HepG2 (cell line): Measurements from ENCODE around the gene RNF123. TPM values are rescaled to one million over a fixed set of nuclear protein-coding genes. Genes with fewer than 3 reads are reported as not detected.

ENCODE experiments used
- GABPA ChIP-seq, 2 experiments: IDR thresholded peaks; 2 replicates each; pipeline ENCODE4 v1.6.1; 2011 to 2016; ENCODE audit warnings: low read depth in 2 of 2, low read length in 1 of 2, missing biosample characterization in 1 of 2, missing genetic modification characterization in 1 of 2
- IKZF4 ChIP-seq: sonication (generic); formaldehyde crosslinking; IDR thresholded peaks from 2 replicates; pipeline ENCODE4 v1.5.1; 2020; ENCODE audit warnings: borderline replicate concordance, mild to moderate bottlenecking, low read depth, missing genetic modification reagents; ENCODE audit errors: not compliant biosample characterization
- RBM39 ChIP-seq: fragments of 200-400 bp; formaldehyde crosslinking; IDR thresholded peaks from one replicate; pipeline ENCODE4 v1.6.1; 2018; ENCODE audit warnings: antibody characterized with exemption, mild to moderate bottlenecking, low read depth, low read length; ENCODE audit not compliant: poor library complexity, severe bottlenecking
- ZNF143 ChIP-seq: sonication (generic); formaldehyde crosslinking; IDR thresholded peaks from 2 replicates; pipeline ENCODE4 v1.4.0; 2020; ENCODE audit warnings: missing genetic modification reagents
- ZNF598 ChIP-seq: sonication (generic); formaldehyde crosslinking; IDR thresholded peaks from 2 replicates; pipeline ENCODE4 v1.5.1; 2020; ENCODE audit warnings: mild to moderate bottlenecking, missing genetic modification reagents, borderline replicate concordance
- polyA plus RNA-seq, 8 experiments: library from polyadenylated mRNA; depleted of rRNA in 3 of 8; stranded (reverse) in 7 of 8; unstranded in 1 of 8; fragments of >200 nt; fragmentation: Illumina TruSeq in 4 of 8; extraction: Trizol in 4 of 8; gene quantifications; 2 replicates each; pipeline versions ENCODE4 v1.2.1 to v1.2.3, GENCODE V29; 2011 to 2016; ENCODE audit warnings: low read depth in 4 of 8, missing spikeins in 1 of 8, mixed read lengths in 1 of 8; ENCODE audit not compliant: insufficient read depth in 1 of 8
- total RNA-seq, 5 experiments: library from RNA; depleted of rRNA; stranded (reverse); fragments of >200 nt; fragmentation: Illumina TruSeq; extraction: Trizol; gene quantifications; 2 replicates each; pipeline ENCODE4 v1.2.3, GENCODE V29; 2016; ENCODE audit warnings: low read depth in 1 of 5
- TF ChIP-seq, protein P1 (sequence below), 2 experiments: fragments of 450-650 bp in 1 of 2; sonication (generic) in 1 of 2; formaldehyde crosslinking in 1 of 2; IDR thresholded peaks; 2 replicates each; pipeline versions ENCODE4 v1.6.1 to v1.8.0; 2016 to 2022; ENCODE audit warnings: antibody characterized with exemption in 1 of 2, mild to moderate bottlenecking in 1 of 2, missing genetic modification reagents in 1 of 2

Gene RNF123
- total and polyA plus RNA-seq, 2 of the 13 experiments (the other 11 are each of a cell fraction or from before 2014, with no cell fraction given), result 29.9 to 82.2 TPM

DNA sequence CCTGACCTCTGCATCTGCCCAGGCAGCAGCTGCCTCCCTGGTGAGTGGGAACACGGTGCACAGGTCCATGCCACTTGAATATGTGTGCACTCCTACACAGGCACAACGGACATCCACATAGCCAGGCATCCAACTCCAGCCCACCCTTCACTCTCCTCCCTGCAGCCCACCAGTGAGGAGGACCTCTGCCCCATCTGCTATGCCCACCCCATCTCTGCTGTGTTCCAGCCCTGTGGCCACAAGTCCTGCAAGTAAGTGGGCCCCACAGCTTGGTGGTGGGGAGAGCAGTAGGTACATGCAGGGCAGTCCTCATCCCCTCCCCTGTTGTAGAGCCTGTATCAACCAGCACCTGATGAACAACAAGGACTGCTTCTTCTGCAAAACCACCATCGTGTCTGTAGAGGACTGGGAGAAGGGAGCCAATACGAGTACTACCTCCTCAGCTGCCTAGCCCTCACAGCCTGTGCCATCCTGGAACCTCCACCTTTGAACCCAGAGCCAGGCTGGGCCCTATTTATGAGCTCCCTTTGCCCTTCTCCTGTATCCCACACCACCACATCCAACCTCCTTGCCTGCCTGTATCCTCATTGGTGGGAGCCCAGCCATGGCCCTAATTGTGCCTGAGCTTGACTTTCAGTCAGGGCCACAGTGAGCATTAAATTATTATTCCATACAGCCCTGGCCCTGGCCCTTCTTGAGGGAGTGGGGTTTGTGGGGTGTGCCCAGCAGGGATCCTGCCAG lies 31.7 kb downstream of the RNF123 start (continued):
- TF ChIP-seq, protein P1, sequence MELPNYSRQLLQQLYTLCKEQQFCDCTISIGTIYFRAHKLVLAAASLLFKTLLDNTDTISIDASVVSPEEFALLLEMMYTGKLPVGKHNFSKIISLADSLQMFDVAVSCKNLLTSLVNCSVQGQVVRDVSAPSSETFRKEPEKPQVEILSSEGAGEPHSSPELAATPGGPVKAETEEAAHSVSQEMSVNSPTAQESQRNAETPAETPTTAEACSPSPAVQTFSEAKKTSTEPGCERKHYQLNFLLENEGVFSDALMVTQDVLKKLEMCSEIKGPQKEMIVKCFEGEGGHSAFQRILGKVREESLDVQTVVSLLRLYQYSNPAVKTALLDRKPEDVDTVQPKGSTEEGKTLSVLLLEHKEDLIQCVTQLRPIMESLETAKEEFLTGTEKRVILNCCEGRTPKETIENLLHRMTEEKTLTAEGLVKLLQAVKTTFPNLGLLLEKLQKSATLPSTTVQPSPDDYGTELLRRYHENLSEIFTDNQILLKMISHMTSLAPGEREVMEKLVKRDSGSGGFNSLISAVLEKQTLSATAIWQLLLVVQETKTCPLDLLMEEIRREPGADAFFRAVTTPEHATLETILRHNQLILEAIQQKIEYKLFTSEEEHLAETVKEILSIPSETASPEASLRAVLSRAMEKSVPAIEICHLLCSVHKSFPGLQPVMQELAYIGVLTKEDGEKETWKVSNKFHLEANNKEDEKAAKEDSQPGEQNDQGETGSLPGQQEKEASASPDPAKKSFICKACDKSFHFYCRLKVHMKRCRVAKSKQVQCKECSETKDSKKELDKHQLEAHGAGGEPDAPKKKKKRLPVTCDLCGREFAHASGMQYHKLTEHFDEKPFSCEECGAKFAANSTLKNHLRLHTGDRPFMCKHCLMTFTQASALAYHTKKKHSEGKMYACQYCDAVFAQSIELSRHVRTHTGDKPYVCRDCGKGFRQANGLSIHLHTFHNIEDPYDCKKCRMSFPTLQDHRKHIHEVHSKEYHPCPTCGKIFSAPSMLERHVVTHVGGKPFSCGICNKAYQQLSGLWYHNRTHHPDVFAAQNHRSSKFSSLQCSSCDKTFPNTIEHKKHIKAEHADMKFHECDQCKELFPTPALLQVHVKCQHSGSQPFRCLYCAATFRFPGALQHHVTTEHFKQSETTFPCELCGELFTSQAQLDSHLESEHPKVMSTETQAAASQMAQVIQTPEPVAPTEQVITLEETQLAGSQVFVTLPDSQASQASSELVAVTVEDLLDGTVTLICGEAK (IDR thresholded peaks at IDR 0.05), result no peak
- TF ChIP-seq, protein P1 (CRISPR knock-in tag; IDR thresholded peaks at IDR 0.05), result no peak
- TF ChIP-seq RBM39, result peak; percentile 42
- no peak for TF ChIP-seq ZNF598 (CRISPR knock-in tag)
- no peak for TF ChIP-seq IKZF4
- TF ChIP-seq GABPA (IDR thresholded peaks at IDR 0.05; ENCODE audit: low read depth, low read length), result no peak
- TF ChIP-seq GABPA (CRISPR knock-in tag; IDR thresholded peaks at IDR 0.05; ENCODE audit: low read depth), result no peak
- no peak for TF ChIP-seq ZNF143 (CRISPR knock-in tag)
- TF ChIP-seq, all 625 proteins: peak for 3
